CD4-positive, alpha-beta T cell treated with Interleukin-2 at 100 ng/mL for 4 hours (primary cell): ENCODE data around the gene FBXO28.
A peak's percentile ranks its signal among the peaks of the same experiment; 100 is the strongest.
"Not testable (repeated sequence)": the region's sequence is repeated elsewhere in the genome, so short reads cannot be mapped to it uniquely, and the experiment has no call there.

Experiments
- DNase-seq: peaks from one replicate; pipeline ENCODE4 v3.0.0-alpha.2; 2020; ENCODE audit warnings: low spot score

Gene FBXO28

DNA sequence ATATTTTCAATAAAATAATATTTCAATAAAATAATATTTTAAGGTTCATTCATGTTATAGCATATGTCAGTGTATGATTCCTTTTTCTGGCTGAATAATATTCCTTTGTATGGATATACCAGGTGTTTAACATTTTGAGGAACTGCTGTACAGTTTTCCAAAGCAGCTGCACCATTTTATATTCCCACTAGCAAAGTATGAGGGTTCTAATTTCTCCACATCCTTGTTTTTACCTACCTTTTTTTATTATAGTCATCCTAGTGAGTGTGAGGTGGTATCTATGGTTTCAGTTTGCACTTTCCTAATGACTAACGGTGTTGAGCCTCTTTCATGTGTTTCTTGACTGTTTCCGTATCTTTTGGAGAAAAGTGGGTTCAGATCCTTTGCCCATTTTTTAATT, 74.4 kb downstream of the FBXO28 start:
- DNase-seq, result no peak

DNA sequence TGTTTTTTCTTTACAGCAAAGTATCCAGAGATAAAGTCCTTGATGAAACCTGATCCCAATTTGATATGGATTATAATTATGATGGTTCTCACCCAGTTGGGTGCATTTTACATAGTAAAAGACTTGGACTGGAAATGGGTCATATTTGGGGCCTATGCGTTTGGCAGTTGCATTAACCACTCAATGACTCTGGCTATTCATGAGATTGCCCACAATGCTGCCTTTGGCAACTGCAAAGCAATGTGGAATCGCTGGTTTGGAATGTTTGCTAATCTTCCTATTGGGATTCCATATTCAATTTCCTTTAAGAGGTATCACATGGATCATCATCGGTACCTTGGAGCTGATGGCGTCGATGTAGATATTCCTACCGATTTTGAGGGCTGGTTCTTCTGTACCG, 75.7 kb downstream of the FBXO28 start:
- DNase-seq, result no peak

DNA sequence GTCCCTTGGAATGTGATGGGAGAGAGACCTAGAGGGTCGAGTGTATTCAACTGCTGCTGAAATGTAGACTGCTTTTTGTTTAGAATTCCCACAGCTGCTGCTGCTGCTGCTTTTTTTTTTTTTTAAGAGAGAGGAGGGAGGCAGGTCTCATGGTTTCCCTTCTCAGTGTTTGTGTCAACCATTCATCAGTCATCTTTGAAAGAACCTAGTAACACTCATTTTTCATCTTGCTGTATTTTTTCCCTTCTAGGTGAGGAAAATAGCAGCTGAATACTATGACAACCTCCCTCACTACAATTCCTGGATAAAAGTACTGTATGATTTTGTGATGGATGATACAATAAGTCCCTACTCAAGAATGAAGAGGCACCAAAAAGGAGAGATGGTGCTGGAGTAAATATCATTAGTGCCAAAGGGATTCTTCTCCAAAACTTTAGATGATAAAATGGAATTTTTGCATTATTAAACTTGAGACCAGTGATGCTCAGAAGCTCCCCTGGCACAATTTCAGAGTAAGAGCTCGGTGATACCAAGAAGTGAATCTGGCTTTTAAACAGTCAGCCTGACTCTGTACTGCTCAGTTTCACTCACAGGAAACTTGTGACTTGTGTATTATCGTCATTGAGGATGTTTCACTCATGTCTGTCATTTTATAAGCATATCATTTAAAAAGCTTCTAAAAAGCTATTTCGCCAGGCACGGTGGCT, 78.3 kb downstream of the FBXO28 start:
- no peak for DNase-seq

GRCh38 chr1:224193319-224193966, 79.5 kb downstream of the FBXO28 start:
- no peak for DNase-seq

DNA sequence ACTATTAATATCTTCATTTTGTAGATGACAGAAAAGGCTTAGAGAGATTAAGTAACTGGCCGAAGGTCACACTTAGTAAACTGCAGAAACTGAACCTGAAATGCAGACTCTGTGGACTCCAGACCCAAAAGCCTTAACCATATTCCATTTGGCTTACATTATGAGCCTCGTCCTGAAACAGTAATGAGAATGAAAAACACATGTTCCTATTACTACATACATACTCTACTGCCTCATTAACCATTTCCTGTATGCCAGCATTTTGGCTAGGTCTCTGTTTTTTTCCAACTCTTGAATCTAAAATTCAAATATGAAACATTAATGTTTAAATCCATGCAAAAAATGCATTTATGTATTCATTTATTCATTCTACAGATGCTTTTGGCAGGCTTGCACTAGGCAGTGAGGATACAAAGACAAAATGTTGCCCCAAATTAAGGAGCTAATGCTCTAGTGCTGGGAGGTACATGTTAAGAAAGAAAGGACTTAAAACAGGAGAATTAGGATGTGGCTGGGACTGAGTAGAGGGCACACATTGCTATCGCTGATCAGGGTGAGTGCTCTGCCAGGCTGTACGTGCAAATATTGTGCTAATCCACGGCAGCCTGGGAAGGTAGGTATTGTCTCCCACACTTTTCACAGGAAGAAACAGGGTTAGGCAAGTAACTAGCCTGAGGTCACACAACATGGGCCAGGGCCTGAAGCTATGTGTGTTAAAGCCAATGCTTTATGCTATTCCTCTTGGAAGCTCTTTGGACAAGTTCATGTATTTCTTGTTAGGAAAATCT, 83.1 kb downstream of the FBXO28 start:
- DNase-seq, result no peak

GRCh38 chr1:224198572-224198971, 84.7 kb downstream of the FBXO28 start:
- no peak for DNase-seq

- no peak for DNase-seq
Observed at GRCh38 chr1:224199679-224200078, 85.8 kb downstream of the FBXO28 start.

DNA sequence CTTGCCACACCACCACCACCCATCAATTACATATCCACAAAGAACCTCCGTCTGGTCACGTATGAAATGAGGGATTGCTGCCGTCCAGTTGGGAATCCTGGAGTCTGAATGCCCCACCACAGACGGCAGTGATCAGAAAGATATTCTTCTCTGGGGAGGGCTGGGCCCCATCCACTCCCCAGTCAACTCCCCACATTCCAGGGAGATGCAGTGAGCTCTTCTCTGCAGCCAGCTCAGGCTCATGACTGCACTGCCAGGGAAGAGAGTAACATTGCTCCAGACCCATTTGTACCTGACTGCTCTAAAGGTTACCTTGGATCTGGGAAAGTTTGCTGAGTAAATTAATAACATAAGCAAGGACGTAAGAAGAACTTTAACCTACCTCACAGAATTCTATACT, 87.5 kb downstream of the FBXO28 start:
- no peak for DNase-seq

GRCh38 chr1:224201853-224202252, 87.9 kb downstream of the FBXO28 start:
- DNase-seq, result no peak

- no peak for DNase-seq
Observed at GRCh38 chr1:224203243-224204016, 89.5 kb downstream of the FBXO28 start.

DNA sequence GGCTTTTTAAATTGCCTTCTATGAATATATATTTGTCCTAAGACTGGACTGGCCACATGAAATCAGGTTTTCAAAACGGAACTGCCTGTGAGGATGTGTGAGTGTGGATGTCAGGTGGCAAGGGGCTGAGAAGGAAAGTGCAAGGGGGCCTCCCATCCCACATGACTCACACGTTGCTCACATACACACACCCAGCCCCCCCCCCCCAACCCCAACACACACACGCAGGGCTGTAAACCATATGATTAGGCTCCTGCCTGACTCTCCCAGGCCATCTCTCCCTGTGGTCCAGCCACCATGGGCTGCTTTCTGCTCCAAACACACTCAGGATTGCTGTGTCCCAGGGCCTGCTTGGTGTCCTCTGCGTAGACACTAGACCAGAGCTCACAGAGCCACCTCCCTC, 91.5 kb downstream of the FBXO28 start:
- peak; percentile 41 for DNase-seq

DNA sequence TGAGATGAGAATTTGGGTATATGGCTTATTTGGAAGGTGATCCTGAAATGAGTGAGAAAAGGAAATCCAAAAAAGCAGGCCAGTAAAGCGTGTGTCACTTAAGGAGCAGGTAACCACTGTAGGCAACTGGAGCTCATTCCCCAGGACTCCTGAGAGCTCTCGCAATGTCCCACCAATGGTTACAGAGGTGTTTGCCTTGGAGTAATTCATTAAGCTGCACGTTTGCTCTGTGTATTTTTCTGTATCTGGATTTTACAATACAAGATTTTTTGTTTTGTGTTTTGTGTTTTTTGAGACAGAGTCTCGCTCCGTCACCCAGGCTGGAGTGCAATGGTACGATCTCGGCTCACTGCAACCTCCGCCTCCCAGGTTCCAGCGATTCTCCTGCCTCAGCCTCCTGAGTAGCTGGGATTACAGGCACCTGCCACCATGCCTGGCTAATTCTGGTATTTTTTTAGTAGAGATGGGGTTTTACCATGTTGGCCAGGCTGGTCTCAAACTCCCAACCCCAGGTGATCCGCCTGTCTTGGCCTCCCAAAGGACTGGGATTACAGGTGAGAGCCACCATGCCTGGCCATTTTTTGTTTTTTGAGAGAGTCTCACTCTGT, 92.1 kb downstream of the FBXO28 start:
- DNase-seq, result not testable (repeated sequence)

- DNase-seq, result peak; percentile 11
Observed at GRCh38 chr1:224211206-224211962, 97.5 kb downstream of the FBXO28 start.
